ENCODE measurements around the gene PDE11A. TPM values are rescaled to one million over a fixed set of nuclear protein-coding genes. Genes with fewer than 3 reads are reported as not detected.

Gene PDE11A
- total and polyA plus RNA-seq, 10 donors: 0.02 to 1.2 (median 0.22) TPM; not detected in 3

- DNase-seq: no peak
- H3K4me3 ChIP-seq: no peak overlapping the region
- H3K4me1 ChIP-seq: no peaks in the 10 kb centered on the region
- peaks cover 0 to 12% (median 0%) of the 10 kb centered on the region in 7 donors for H3K27me3 ChIP-seq (replicated peaks in 1 of 7)
- intact Hi-C loops (cut with DNase I; ENCODE audit: low total_unique reads): loop anchor here (10.0 kb wide), 1 partner anchor 71 kb away; a partner anchor contains a TSS
- H3K36me3 ChIP-seq: no peaks in the 10 kb centered on the region
- no peaks in the 10 kb centered on the region for H3K9me3 ChIP-seq
- no peak overlapping the region for H3K27ac ChIP-seq
- WGBS, 5 donors: 58 to 70% (median 66%) methylated on average over 10 of the region's 10 CpGs
- no peak for TF ChIP-seq CTCF (IDR thresholded peaks at IDR 0.05 in 8 of 11, conservative IDR thresholded peaks at IDR 0.05 in 3 of 11)
- no peak for TF ChIP-seq POLR2A (IDR thresholded peaks at IDR 0.05)
- no peak for TF ChIP-seq POLR2AphosphoS5 (IDR thresholded peaks at IDR 0.05)
Measured at GRCh38 chr2:177625744-177626650, 446.6 kb downstream of the PDE11A start.

- TF ChIP-seq POLR2A (IDR thresholded peaks at IDR 0.05) (no peak), POLR2AphosphoS5 (IDR thresholded peaks at IDR 0.05) (no peak), CTCF (IDR thresholded peaks at IDR 0.05 in 8 of 11, conservative IDR thresholded peaks at IDR 0.05 in 3 of 11) (peak in 1 of 11 experiments; percentile 13)
- Histone ChIP-seq H3K4me1 (peaks cover 0 to 14% (median 11%) of the 10 kb centered on the region in 6 donors), H3K27ac (no peak overlapping the region), H3K27me3 (replicated peaks in 1 of 7) (peaks cover 0 to 8% (median 0%) of the 10 kb centered on the region in 7 donors), H3K36me3 (no peaks in the 10 kb centered on the region), H3K9me3 (no peaks in the 10 kb centered on the region), H3K4me3 (no peak overlapping the region)
- intact Hi-C loops (cut with DNase I; ENCODE audit: low total_unique reads): loop anchor here (10.0 kb wide), 1 partner anchor 68 kb away; a partner anchor contains a TSS
- WGBS, 5 donors: 60 to 95% (median 82%) methylated on average over 4 of the region's 4 CpGs
- no peak for DNase-seq
Measured at GRCh38 chr2:177622521-177622920, 450.1 kb downstream of the PDE11A start.

GRCh38 chr2:177619986-177620385 is 452.6 kb downstream of the PDE11A start:
- Histone ChIP-seq H3K4me1 (peaks cover 0 to 14% (median 11%) of the 10 kb centered on the region in 6 donors), H3K4me3 (no peak overlapping the region), H3K9me3 (peaks cover 0 to 5% (median 0%) of the 10 kb centered on the region in 8 donors), H3K27ac (no peak overlapping the region), H3K36me3 (no peaks in the 10 kb centered on the region), H3K27me3 (replicated peaks in 1 of 7) (no peaks in the 10 kb centered on the region)
- DNase-seq: no peak
- no peak for TF ChIP-seq POLR2A (IDR thresholded peaks at IDR 0.05)
- TF ChIP-seq CTCF (IDR thresholded peaks at IDR 0.05 in 8 of 11, conservative IDR thresholded peaks at IDR 0.05 in 3 of 11): no peak
- TF ChIP-seq POLR2AphosphoS5 (IDR thresholded peaks at IDR 0.05): no peak
- intact Hi-C loops (cut with DNase I; ENCODE audit: low total_unique reads): loop anchor here (10.0 kb wide), 1 partner anchor 65 kb away; a partner anchor contains a TSS
- 90 to 95% (median 92%) methylated on average over 2 of the region's 2 CpGs for WGBS, 5 donors

- DNase-seq: no peak
- WGBS, 5 donors: 85 to 97% (median 86%) methylated on average over 4 of the region's 4 CpGs
- Histone ChIP-seq H3K9me3 (peaks cover 0 to 5% (median 0%) of the 10 kb centered on the region in 8 donors), H3K27me3 (replicated peaks in 1 of 7) (no peaks in the 10 kb centered on the region), H3K4me1 (peaks cover 0 to 14% (median 11%) of the 10 kb centered on the region in 6 donors), H3K27ac (peak overlapping the region in 5 of 8 donors; percentile 90 to 99 (median 97)), H3K36me3 (no peaks in the 10 kb centered on the region), H3K4me3 (peak overlapping the region in 6 of 8 donors; percentile 74 to 96 (median 77))
- intact Hi-C loops (cut with DNase I; ENCODE audit: low total_unique reads): no loop called here
- TF ChIP-seq POLR2A (IDR thresholded peaks at IDR 0.05) (no peak), POLR2AphosphoS5 (IDR thresholded peaks at IDR 0.05) (no peak), CTCF (IDR thresholded peaks at IDR 0.05 in 8 of 11, conservative IDR thresholded peaks at IDR 0.05 in 3 of 11) (no peak)
Measured at GRCh38 chr2:177619461-177619860, 453.1 kb downstream of the PDE11A start.
